Activated naive CD8-positive, alpha-beta T cell treated with anti-CD3 and anti-CD28 coated beads, Interleukin-2, amount 50 U/mL, for 16 hours (primary cell): Measurements from ENCODE around the gene KCNN1.
"Not testable (repeated sequence)": the region's sequence is repeated elsewhere in the genome, so short reads cannot be mapped to it uniquely, and the experiment has no call there.

Experiments used
- DNase-seq: peaks from one replicate; pipeline ENCODE4 v3.0.0-alpha.2; 2020; ENCODE audit warnings: low read depth, low spot score

The KCNN1 gene

GRCh38 chr19:17969096-17969792 lies 2.3 kb downstream of the KCNN1 start:
- DNase-seq = no peak

- no peak for DNase-seq
Observed at GRCh38 chr19:17972230-17972629, 5.3 kb downstream of the KCNN1 start.

- no peak for DNase-seq
Observed at GRCh38 chr19:17973759-17974158, 6.9 kb downstream of the KCNN1 start.

- DNase-seq = no peak
Observed at GRCh38 chr19:17974551-17974950, 7.6 kb downstream of the KCNN1 start.

GRCh38 chr19:17975032-17975431 lies 8.1 kb downstream of the KCNN1 start:
- no peak for DNase-seq

- no peak for DNase-seq
Observed at GRCh38 chr19:17977021-17977420, 10.1 kb downstream of the KCNN1 start.

GRCh38 chr19:17977488-17977887 lies 10.6 kb downstream of the KCNN1 start:
- DNase-seq = no peak

- no peak for DNase-seq
Observed at GRCh38 chr19:17981611-17982010, 14.7 kb downstream of the KCNN1 start.

- no peak for DNase-seq
Observed at GRCh38 chr19:17982430-17982829, 15.5 kb downstream of the KCNN1 start.

GRCh38 chr19:17985037-17985818 lies 18.3 kb downstream of the KCNN1 start:
- DNase-seq = no peak

GRCh38 chr19:17986569-17986968 lies 19.7 kb downstream of the KCNN1 start:
- not testable (repeated sequence) for DNase-seq

GRCh38 chr19:17988161-17988560 lies 21.3 kb downstream of the KCNN1 start:
- no peak for DNase-seq

GRCh38 chr19:17989425-17990094 lies 22.7 kb downstream of the KCNN1 start:
- no peak for DNase-seq

- no peak for DNase-seq
Observed at GRCh38 chr19:17993076-17993813, 26.3 kb downstream of the KCNN1 start.

GRCh38 chr19:17996826-17997316 lies 30.0 kb downstream of the KCNN1 start:
- peak; percentile 79 for DNase-seq

GRCh38 chr19:17997969-17998826 lies 31.3 kb downstream of the KCNN1 start:
- DNase-seq = no peak

- DNase-seq = no peak
Observed at GRCh38 chr19:17998827-17999150, 31.9 kb downstream of the KCNN1 start.

GRCh38 chr19:17999684-18000479 lies 33.0 kb downstream of the KCNN1 start:
- DNase-seq = no peak

- DNase-seq = no peak
Observed at GRCh38 chr19:18000480-18000914, 33.6 kb downstream of the KCNN1 start.
